Kidney epithelial cell (primary cell): ENCODE data around the gene PIP5KL1. TPM values are rescaled to one million over a fixed set of nuclear protein-coding genes. Genes with fewer than 3 reads are reported as not detected.
A peak's percentile ranks its signal among the peaks of the same experiment; 100 is the strongest.

Experiments used
- DNase-seq: peaks from one replicate; pipeline ENCODE4 v3.0.0-alpha.2; 2010; ENCODE audit warnings: low read depth
- H3K27me3 ChIP-seq: 2 replicates; pipeline ENCODE4 v1.6.0; 2011; ENCODE audit warnings: low read length; ENCODE audit not compliant: control insufficient read depth, insufficient read depth
- H3K36me3 ChIP-seq: 2 replicates; pipeline ENCODE4 v1.5.1; 2011; ENCODE audit warnings: low read length; ENCODE audit not compliant: control insufficient read depth, insufficient read depth
- H3K4me3 ChIP-seq: 2 replicates; pipeline ENCODE4 v1.5.1; 2011; ENCODE audit warnings: low read depth, mild to moderate bottlenecking, control low read depth, low read length
- CTCF ChIP-seq: IDR thresholded peaks from 2 replicates; pipeline ENCODE4 v1.5.1; 2011; ENCODE audit warnings: mild to moderate bottlenecking, moderate library complexity, low read length, control low read depth, inconsistent platforms; ENCODE audit not compliant: insufficient read depth, poor library complexity, severe bottlenecking
- total RNA-seq: library from RNA; depleted of rRNA; stranded (reverse); fragments of >200 nt; gene quantifications from 2 replicates; pipeline ENCODE4 v1.2.3, GENCODE V29; 2015

PIP5KL1 gene
- total RNA-seq, 1 donor from 2014 or later: 3.6 TPM

- H3K36me3 ChIP-seq: no peaks in the 10 kb centered on the region
- DNase-seq: no peak
Measured at GRCh38 chr9:127959398-127959797, 28.8 kb upstream of the PIP5KL1 start.

GRCh38 chr9:127958728-127959127, 28.2 kb upstream of the PIP5KL1 start:
- DNase-seq: no peak
- no peak for TF ChIP-seq CTCF

More at GRCh38 chr9:127959398-127959797, 28.8 kb upstream of the PIP5KL1 start:
- H3K4me3 ChIP-seq: no peak overlapping the region
- no peak for TF ChIP-seq CTCF
- no peaks in the 10 kb centered on the region for H3K27me3 ChIP-seq

GRCh38 chr9:127955294-127956015, 24.9 kb upstream of the PIP5KL1 start:
- no peaks in the 10 kb centered on the region for H3K36me3 ChIP-seq
- no peak overlapping the region for H3K4me3 ChIP-seq
- H3K27me3 ChIP-seq: no peaks in the 10 kb centered on the region
- peak; percentile 32 for TF ChIP-seq CTCF
- DNase-seq: no peak

More at GRCh38 chr9:127958728-127959127, 28.2 kb upstream of the PIP5KL1 start:
- Histone ChIP-seq H3K27me3 (no peaks in the 10 kb centered on the region), H3K4me3 (no peak overlapping the region), H3K36me3 (no peaks in the 10 kb centered on the region)

GRCh38 chr9:127954831-127955293, 24.3 kb upstream of the PIP5KL1 start:
- Histone ChIP-seq H3K4me3 (no peak overlapping the region), H3K36me3 (no peaks in the 10 kb centered on the region), H3K27me3 (no peaks in the 10 kb centered on the region)
- DNase-seq: no peak
- TF ChIP-seq CTCF: no peak

- H3K36me3 ChIP-seq: no peaks in the 10 kb centered on the region
- no peak for TF ChIP-seq CTCF
- no peaks in the 10 kb centered on the region for H3K27me3 ChIP-seq
- DNase-seq: no peak
- H3K4me3 ChIP-seq: no peak overlapping the region
Measured at GRCh38 chr9:127953768-127954505, 23.4 kb upstream of the PIP5KL1 start.
